GM12872 (cell line): ENCODE measurements around the gene GKN1.
A peak's percentile ranks its signal among the peaks of the same experiment; 100 is the strongest.

Experiments used
- TF ChIP-seq, protein P1 (sequence below): IDR thresholded peaks from 3 replicates; pipeline ENCODE4 v1.5.1; 2011; ENCODE audit warnings: low read depth, mild to moderate bottlenecking, low read length, moderate library complexity; ENCODE audit not compliant: insufficient read depth

The GKN1 gene

DNA sequence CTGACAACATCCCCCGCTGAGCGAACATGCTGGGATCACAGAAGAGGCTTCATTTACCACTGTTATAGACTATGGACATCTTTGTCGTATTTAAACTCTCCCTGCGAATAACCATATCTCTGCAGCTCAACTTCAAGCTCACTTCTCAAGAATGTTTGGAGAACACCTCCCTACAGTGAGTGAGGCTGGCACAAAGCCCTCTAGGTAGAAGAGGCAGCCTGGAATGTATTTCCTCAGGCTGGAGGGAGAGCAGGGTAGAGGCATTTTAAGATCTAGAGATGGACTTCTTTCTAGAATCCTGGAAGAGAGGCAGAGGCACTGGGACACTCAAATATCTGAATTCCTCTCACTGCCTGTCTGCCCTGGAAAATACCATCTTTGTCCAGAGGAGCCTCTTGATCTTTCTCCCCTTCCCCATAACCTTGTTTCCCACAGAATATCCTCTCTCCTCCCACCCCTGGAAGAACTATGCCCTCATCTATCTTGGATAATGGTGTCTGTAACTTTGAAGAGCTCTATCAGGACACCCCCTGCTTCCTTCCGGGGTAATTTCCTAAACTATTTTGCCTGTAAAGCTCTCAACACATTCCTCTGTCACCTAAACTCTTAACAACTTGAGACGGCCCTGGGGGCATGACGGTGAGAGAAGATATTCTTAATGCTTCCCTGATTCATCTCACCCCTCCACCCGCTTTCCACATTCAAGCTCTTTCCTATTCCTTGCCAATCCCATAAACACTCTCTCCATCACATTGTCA is 36.2 kb downstream of the GKN1 start:
- TF ChIP-seq, protein P1, sequence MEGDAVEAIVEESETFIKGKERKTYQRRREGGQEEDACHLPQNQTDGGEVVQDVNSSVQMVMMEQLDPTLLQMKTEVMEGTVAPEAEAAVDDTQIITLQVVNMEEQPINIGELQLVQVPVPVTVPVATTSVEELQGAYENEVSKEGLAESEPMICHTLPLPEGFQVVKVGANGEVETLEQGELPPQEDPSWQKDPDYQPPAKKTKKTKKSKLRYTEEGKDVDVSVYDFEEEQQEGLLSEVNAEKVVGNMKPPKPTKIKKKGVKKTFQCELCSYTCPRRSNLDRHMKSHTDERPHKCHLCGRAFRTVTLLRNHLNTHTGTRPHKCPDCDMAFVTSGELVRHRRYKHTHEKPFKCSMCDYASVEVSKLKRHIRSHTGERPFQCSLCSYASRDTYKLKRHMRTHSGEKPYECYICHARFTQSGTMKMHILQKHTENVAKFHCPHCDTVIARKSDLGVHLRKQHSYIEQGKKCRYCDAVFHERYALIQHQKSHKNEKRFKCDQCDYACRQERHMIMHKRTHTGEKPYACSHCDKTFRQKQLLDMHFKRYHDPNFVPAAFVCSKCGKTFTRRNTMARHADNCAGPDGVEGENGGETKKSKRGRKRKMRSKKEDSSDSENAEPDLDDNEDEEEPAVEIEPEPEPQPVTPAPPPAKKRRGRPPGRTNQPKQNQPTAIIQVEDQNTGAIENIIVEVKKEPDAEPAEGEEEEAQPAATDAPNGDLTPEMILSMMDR = no peak

DNA sequence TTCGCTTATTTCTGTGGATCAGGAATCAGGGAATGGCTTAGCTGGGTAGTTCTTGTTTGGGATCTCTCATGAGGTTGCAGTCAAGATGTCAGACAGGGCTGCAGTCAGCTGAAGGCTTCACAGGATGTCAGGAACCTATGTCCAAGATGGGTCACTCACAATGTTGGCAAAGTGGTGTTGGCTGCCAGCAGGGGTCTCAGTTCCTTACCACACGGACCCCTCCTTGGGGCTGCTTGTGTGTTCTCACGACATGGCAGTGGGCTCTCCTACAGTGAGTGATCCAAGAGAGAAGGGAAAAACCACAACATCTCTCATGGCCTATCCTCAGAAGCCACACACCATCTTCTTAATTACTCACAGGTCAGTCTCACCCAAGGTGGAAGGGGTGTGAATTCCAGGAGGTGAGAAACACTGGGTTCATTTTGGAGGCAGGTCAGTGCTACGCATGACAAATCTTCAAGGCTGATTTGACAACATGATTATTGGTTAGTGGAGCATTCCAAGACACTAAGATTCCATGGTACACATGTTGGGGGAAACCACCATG is 37.2 kb downstream of the GKN1 start:
- TF ChIP-seq, protein P1 = no peak

DNA sequence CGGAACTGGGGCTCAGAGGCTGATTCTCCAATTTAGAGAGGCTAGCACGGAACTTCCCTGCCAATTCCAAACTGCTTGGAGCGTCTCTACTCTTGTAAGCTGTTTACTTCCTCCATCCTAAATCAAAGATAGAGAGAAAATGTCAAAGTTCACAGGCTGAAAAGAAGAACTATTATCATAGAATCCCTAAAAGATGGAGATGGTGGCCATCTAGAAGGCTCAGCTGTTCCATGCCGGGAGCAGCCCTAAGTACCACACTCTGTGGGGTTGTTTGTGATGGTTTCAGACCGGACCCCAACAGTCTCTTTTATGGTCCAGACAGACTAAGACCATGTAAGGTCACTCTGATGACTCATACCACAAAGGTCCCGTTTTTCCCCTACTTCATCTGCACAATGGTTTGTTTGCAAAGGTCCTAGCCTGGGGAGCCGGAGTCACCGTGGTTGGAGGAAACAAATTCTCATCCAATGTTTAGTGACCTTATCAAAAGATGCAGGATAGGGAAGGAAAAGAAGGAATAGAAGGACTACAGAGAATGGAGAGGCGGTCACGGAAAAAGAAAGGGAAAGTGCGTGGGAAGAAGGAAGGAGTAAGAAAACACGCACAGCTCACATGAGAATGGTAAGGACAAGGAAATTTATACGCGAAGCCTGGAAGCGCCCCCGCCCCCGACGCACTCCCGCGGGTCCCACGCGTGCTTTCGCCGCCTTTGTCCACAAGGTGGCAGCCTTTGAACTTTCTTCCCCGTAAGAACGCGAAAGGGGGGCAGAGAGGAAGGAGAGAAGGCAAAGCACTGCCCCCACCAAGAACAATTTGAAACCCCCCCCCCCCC is 38.1 kb downstream of the GKN1 start:
- TF ChIP-seq, protein P1 = peak; percentile 74

DNA sequence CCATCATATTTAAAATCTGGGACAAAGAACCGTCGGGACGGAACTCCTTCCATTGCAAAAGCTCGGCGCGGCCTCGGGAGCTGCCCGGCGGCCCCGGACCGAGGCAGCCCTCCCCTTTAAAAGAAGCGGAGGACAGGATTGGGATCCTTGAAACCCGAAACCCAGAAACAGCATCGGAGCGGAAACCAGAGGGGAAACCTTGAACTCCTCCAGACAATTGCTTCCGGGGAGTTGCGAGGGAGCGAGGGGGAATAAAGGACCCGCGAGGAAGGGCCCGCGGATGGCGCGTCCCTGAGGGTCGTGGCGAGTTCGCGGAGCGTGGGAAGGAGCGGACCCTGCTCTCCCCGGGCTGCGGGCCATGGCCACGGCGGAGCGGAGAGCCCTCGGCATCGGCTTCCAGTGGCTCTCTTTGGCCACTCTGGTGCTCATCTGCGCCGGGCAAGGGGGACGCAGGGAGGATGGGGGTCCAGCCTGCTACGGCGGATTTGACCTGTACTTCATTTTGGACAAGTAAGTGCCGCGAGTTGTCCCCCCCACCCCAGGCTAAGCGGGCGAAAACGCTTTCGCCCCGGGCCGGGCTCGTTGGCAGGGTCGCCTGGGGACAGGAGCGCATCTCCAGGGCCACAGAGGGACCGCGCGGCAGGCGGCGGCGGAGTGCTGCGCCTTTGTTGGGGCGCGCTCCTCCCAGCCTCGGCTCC is 38.9 kb downstream of the GKN1 start, which contains the start of gene ANTXR1:
Gene ANTXR1 (plus strand): TSS at position 38 of the 698 bp plus-strand sequence. CDS start 321 bp downstream, at position 359.
- TF ChIP-seq, protein P1 = no peak

DNA sequence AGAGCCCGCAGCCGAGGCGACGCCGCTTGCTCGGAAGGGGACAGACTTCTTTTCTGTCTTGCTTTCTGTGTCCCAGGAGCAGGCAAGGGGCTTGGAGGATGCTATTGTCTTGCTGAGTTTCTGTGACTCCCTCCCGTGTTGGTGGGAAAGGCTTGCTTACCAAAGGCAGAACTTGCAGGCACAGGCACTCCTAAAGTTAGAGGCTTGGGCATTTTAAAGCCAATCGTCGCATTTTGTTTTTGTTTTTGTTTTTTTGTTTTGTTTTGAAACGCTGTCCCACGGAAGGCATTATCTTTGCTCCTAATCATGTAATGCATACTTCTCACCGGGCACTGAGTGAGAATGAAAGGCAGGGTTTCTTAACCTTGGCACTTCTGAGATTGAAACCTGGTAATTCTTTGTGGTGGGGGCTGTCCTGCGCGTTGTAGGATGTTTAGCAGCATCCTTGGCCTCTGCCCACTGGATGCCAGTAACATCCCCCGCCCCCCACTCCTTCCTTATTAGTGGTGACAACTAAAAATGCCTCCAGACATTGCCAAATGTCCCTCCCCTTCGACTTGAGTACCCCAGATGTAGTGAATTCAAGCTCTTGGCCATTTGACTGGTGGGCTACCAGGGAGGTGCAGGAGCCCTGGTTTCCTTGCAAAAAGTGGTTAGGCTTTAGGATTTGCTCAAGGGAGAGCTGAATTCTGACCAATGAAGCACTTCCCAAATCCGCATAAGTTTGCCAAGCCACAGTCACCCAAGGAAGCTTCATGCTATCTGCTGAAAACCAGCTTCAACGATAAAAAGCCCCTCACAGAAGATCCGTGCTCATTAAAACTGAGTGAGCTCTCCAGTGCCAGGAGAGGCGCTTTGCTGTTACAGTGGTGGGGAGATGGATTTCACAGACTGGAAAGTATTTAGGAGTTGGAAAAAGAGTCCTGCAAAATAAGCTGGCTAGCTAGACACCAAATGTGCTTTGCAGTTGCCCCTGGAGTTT is 39.7 kb downstream of the GKN1 start:
- TF ChIP-seq, protein P1 = no peak

DNA sequence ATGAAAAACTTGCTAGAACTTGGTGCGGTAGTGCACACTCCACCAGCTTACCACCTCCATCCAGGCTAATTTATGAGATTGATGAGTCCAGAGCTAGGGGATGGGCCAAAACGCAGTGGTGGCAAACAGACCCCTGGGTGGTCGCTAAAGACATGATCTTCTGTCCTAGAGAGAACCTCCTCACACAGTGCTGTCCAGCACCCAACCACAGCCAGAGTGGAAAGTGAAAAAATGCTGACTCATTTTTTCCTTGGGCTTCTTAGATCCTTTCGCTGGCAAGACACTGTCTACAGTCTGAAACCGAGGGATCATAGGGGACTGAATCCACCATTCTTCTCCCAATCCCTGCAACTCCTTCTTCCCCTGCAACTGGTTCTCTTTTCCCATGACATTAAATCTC is 42.6 kb downstream of the GKN1 start:
- TF ChIP-seq, protein P1 = no peak
